SW 1271 (cell line): ENCODE data around the gene GUK1.
"Not testable (repeated sequence)": the region's sequence is repeated elsewhere in the genome, so short reads cannot be mapped to it uniquely, and the experiment has no call there.

Experiments used
- DNase-seq, 2 experiments: peaks; one replicate each; lab custom pipeline; 2025; lab: John Stamatoyannopoulos, UW

Gene GUK1

DNA sequence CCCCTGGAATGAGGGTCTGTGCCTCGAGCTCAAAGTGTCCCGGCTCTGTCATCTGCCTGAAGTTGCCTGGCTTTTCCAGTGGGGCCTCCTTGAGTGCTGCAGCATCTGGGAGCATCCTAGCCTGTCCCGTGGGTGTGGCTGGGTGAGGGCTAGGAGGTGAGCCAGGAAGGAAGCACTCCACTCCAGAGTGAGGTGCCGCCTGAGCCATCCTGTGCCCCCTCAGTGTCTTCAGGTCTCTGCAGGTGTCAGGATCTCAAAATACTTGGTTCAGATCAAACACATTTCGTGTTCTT is 37.0 kb downstream of the GUK1 start:
- no peak for DNase-seq

DNA sequence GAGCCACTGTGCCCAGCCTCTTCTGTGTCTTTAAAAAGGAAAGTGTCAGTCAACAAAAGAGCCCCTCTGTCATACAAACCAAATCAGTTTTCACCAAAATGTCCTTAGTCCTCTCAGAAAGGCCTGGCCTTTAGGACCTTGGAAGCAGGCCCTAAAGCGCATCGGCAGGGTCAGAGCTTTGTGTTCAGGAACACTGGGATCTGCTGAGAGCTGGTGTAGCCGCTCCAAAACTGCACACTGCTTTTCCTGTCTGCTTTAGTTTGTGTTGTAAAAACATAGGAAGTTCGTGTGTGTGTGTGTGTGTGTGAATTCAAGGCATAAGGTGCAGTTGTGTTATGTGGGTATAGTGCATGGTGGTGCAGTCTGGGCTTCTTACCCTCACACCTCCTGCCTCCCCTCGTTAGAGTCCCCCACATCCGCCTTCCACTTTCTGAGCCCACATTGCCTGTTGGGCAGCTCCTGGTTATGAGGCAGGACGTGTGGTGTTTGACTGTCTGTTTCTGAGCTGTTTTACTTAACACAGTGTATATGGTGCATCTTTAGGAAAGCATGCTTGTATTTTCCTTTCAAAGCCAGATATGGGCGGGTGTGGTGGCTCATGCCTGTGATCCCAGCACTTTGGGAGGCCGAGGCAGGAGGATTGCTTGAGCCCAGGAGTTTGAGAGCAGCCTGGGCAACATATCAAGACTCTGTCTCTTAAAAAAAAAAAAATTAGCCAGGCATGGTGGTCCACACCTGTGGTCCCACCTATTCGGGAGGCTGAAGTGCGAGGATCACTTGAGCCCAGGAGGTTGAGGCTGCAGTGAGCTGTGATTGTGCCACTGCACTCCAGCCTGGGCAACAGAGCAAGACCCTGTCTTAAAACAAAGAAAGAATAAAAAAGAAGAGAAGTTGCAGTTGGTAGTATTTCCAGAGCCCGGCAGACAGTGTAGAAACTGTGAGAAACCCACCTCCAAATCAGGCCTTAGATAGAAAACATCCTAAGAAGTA is 37.9 kb downstream of the GUK1 start:
- no peak for DNase-seq

DNA sequence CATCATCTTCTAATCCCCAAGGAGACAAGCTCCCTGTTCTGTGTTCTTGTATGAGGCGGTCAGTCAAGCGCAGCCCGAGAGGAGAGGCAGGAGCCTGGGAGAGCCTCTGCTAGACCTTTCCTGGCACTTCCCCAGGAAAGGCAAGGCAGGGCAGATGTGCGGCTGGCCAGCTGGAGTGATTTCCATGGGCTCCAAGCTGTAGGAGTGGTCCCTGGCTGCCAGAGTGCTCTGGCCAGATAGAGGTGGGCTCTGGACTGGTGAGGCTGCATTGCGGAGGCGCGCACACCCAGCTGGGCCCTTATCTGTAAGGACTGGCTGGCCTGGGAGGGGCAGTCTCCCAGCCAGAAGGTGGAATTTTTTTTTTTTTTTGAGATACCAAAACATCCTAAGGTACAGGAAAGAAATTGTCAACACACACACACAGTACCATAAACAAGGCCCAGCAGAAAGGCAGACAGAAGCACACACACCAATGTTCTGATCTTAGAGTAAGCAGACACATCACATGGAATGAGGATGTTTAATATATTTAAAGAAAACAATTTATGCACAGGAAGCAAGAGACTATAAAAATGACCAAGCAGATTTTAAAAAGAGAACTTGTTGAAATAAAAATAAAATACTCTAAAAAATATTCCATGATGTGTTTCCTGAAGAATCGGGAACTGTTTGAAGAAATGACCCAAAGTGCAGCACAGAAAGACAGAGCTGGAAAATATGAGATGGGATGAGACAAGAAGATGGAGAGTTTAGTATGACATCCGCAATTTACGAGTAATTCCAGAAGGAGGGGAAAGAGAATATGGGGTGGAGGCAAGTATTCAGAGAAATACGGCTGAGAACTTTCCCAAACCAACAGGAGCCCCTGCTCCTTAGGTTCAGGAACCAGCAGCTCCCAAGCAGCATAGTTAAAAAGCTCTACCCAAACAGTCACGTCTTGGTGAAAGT is 38.9 kb downstream of the GUK1 start:
- no peak for DNase-seq

DNA sequence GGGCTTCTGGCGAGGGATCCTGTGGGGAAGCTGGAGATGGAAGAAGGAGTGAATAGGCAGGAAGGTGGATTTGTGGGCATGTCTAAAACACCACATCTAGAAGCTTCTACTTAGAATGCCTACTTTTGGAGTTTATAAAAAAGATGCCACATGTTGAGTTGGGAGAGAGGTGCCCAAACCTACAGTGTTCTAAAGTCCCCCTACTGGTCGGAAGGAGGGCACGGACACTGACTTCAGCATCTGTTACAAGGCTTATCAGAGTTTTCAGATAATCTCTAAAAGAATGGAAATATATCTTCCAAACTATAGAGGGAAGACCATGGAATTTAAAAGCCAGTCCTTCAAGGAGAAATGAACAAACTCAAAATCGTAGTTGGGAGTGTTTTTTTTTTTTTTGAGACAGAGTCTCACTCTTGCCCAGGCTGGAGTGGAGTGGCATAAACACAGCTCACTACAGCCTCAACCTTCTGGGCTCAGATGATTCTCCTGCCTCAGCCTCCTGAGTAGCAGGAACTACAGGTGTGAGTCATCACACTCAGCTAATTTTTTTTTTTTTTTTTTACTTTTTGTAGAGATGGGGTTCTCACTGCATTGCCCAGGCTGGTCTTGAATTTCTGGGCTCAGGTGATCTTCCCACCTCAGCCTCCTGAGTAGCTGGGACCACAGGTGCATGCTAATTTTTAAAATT is 40.3 kb downstream of the GUK1 start:
- no peak for DNase-seq

DNA sequence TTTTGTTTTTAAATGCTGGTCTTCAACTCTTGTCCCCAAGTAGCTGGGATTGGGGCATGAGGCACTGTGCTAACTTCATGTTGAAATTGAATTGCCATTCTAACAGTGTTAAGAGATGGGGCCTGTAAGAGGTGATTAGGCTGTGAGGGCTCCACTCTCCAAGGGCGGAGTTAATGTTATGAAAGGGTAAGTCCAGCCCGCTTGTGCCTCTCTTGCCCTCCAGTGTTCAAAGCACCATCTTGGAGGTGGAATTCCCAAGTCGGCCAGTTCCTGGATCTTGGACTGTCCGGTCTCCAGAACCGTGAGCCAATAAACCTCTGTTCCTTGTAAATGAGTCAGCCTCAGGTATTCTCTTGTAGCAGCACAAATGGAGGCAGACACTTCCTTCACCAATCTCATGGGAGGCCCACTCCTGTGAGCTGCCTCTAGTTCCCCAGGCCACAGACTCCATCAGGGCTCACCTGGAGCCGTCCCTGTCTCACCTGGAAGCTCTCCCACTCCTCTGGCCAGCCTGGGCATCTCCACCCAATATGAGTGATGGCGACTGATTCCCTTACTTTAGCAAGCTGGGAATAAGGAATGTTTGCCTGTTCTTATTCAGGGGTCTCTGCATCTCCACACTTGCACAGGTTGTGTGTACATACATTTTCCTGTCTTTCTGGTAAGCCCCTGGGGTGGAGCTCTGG is 41.0 kb downstream of the GUK1 start:
- DNase-seq, result no peak

DNA sequence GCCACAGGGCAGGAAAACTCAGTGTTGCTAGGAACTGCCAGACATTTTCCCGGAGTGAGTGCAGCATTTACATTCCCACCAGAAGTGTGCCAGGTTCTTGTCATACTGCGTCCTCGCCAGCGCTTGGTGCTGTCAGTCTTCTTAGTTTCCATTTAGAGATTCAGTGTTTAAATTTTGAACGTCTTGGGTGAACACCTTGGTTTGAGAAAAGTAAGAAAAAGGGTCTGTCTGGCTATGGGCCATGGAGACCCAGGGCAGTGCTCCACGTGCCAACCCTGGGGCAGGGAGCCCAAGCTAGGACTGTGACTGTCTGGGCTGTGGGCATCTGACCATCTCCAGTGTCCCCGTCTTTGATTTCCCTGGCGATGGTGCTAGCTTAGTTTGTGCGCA is 41.6 kb downstream of the GUK1 start:
- no peak for DNase-seq

DNA sequence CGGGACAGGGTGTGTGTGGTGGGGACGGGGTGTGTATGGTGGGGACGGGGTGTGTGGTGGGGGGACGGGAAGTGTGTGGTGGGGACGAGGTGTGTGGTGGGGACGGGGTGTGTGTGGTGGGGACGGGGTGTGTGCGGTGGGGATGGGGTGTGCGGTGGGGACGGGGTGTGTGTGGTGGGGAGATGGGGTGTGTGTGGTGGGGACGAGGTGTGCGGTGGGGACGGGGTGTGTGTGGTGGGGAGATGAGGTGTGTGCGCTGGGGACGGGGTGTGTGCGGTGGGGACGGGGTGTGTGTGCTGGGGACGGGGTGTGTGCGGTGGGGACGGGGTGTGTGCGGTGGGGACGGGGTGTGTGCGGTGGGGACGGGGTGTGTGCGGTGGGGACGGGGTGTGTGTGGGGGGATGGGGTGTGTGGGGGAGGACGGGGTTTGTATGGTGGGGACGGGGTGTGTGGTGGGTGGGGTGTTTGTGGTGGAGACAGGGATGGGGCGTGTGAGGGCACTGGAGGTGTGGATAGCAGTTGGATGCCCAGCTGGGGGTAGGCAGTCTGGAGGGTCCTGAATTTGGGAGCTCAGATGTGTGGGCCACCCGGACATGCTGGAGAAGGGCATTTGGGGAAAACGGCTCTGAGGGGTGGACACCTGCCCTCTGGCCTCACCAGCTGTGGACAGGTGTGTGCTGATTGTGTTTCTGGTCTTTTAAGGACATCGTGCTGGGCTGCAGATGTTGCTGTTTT is 42.4 kb downstream of the GUK1 start:
- DNase-seq, result no peak

DNA sequence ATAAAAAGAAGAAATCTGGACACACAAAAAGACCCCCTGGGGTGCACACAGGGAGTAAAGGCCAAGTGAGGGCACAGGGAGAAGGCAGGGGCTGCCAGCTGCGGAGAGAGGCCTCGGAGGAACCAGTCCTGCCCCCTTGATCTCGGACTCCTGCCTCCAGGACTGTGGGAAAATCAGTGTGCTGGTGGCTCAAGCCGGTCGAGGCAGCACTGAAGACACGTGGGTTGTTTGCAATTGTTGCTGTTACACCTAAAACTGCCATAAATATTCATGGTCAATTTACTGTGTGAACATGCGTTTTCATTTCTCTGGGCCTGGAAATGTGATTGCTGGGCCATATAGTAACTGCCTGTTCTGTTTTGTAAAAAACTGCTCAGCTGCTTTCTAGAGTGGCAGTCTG is 44.1 kb downstream of the GUK1 start:
- DNase-seq, result no peak

DNA sequence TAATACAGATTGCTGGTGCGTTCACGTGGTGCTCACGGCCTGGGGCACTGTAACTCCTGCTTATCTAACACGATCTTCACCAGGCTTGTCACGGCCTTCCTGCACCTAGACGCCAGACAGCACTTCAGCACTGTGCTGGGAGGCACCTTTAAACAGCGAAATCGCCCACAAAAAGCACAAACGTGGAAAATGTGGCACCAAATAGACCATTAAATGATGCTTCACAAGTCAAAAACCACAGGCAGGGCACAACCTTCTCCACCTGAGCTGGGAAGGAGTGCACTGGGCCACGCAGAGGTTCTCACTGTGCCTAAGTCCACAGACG is 45.5 kb downstream of the GUK1 start:
- no peak for DNase-seq

DNA sequence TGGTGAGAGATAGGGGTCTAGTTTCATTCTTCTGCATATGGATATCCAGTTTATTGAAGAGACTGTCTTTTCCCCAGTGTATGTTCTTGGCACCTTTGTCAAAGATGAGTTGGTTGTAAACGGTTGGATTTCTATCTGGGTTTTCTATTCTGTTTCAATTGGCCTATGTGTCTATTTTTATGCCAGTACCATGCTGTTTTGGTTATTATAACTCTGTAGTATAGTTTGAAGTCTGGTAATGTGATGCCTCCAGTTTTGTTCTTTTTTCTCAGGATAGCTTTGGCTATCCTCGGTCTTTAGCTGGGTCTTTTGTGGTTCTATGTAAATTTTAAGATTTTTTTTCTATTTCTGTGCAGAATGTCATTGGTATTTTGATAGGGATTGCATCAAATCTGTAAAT is 48.2 kb downstream of the GUK1 start:
- DNase-seq, result not testable (repeated sequence)

DNA sequence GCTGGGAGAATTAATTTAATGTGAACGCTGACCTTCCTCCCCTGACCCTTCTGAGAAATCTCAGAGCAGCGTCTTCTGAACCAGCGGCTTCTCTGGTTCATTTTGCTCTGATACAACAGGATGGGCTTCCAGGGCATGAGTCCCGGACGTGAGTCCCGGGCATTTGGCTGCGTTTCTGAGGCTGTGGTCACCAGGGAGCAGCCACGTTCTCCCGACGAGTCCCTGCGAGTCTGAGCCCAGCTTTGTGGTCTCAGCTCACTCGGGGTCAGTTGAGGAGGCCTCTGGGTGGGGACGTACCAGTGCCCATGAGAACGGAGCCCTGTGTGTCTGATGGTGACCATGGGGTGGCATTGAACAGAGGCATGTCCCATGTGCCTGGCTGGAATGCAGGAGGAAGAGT is 50.1 kb downstream of the GUK1 start:
- DNase-seq, result no peak

DNA sequence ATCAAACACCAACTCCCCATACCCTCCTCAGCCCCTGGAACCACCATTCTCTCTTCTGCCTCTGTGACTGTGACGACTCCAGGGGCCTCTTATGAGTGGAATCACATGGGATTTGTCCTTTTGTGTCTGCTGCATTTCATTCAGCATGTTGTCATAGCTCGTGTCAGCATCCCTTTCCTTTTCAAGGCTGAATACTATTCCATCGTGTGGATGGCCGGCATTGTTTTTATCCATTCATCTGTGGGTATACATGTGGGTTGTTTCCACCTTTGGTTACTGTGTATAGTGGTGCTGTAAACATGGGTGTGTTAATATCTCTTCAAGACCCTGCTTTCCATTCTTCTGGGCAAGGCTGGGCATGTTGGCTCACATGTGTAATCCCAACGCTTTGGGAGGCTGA is 50.7 kb downstream of the GUK1 start:
- DNase-seq, result no peak

DNA sequence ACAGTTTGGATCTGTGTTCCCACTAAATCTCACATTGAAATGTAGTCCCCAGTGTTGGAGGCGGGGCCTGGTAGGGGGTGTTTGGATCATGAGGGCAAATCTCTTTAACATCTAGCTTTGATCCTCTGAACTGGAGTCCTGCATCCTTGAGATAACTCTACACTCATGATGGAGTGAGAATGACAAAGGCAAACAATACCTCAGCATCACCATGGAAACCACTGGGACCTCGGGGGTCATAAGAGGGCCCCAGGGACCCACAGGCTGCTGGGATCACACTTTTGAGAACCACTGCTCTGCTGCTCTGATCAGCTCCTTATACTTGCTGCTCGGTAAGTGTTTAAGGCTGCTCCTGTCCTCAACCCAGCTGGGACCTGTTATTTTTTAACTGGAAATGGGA is 54.4 kb downstream of the GUK1 start:
- DNase-seq, result no peak

DNA sequence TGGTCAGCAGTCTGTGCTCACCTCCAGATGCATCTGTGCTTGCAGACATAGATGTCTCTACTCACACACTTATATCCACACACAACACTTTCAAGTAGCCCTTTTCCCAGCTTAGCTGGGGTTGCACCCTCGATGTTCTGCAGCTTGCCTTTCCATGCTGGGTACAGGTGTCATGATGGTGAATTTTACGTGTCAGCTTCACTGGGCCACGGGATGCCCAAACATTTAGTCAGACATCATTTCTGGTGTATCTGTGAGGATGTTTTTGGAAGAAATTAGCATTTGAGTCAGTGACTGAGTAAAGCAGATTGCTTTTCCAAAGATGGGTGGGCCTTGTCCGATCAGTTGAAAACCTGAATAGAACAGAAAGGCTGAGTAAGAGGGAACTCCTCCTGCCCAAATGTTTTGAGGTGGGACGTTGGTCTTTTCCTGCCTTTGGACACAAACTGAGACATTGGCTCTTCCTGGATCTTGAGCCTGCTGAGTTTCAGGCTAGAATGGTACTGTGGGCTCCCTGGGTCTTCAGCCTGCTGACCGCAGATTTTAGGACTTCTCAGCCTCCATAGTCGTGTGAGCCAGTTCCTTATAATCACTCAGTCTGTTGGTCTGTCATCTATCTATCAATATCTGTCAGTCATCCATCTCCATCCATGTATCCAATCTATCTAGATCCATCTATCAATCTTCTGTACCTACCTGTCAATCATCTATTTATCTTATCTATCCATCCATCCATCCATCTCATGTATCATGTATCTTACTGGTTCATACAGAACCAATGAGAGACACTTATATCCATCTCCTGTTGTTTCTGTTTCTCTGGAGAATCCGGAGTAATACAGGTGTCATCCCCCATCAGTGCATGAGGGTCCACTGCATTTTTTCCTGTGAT is 55.1 kb downstream of the GUK1 start:
- no peak for DNase-seq

DNA sequence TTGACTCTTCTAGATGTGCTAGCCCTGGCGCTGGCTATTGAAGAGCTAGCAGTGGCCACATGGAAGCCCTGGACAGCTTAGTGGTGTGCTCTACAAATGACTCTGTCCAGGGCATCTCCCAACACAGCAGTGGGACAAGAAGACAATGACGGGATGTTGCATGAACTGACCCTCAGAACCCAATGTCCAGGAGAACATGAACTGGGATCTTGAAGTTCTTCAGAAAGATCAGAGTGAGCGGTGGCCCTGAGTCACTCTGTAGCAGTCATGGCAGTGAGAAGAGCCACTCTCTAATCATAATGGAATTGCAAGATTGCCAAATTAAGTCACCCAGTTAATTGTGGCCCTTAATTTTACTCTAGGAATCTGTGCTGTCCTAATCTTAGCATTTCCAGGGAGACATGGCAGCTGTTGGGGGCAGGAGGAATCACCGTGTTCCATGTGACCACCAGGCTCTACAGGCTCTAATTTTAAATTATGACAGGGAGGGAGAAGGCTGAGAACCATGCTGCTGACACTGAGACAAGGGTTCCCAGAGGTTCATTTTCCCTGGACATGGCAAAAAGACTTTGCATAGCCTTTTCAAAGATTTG is 57.6 kb downstream of the GUK1 start:
- DNase-seq, result no peak
